Measurements from ENCODE around the gene PDE7B.

The PDE7B gene

GRCh38 chr6:135851442-135852271 lies at the start of gene PDE7B:
Gene PDE7B, plus strand, starts transcription at chr6:135851701.
- peak; percentile 92 for DNase-seq

GRCh38 chr6:135801755-135802465 lies 49.6 kb upstream of the PDE7B start:
- DNase-seq = no peak

- no peak for DNase-seq
These were observed 41.0 kb upstream of the PDE7B start for GRCh38 chr6:135810486-135810885.

GRCh38 chr6:135811170-135811569 lies 40.3 kb upstream of the PDE7B start:
- no peak for DNase-seq

- DNase-seq = peak; percentile 35
These were observed 39.6 kb upstream of the PDE7B start for GRCh38 chr6:135811644-135812526.

GRCh38 chr6:135813401-135813800 lies 38.1 kb upstream of the PDE7B start:
- DNase-seq = peak; percentile 72

- DNase-seq = no peak
These were observed 37.5 kb upstream of the PDE7B start for GRCh38 chr6:135814043-135814442.

- DNase-seq = no peak
These were observed 36.3 kb upstream of the PDE7B start for GRCh38 chr6:135815216-135815615.

- DNase-seq = no peak
These were observed 34.5 kb upstream of the PDE7B start for GRCh38 chr6:135817035-135817434.

- DNase-seq = no peak
These were observed 31.8 kb upstream of the PDE7B start for GRCh38 chr6:135819665-135820064.

GRCh38 chr6:135820340-135820739 lies 31.2 kb upstream of the PDE7B start:
- peak; percentile 37 for DNase-seq

- no peak for DNase-seq
These were observed 27.6 kb upstream of the PDE7B start for GRCh38 chr6:135823851-135824250.

- DNase-seq = no peak
These were observed 25.2 kb upstream of the PDE7B start for GRCh38 chr6:135826236-135826804.

- DNase-seq = no peak
These were observed 23.5 kb upstream of the PDE7B start for GRCh38 chr6:135828021-135828420.

- no peak for DNase-seq
These were observed 21.0 kb upstream of the PDE7B start for GRCh38 chr6:135830452-135830881.

- no peak for DNase-seq
These were observed 20.5 kb upstream of the PDE7B start for GRCh38 chr6:135831016-135831415.

- no peak for DNase-seq
These were observed 19.3 kb upstream of the PDE7B start for GRCh38 chr6:135832166-135832565.

GRCh38 chr6:135833771-135834170 lies 17.7 kb upstream of the PDE7B start:
- DNase-seq = no peak

GRCh38 chr6:135837735-135838449 lies 13.6 kb upstream of the PDE7B start:
- no peak for DNase-seq

- no peak for DNase-seq
These were observed 12.4 kb upstream of the PDE7B start for GRCh38 chr6:135839121-135839520.

- no peak for DNase-seq
These were observed 8.7 kb upstream of the PDE7B start for GRCh38 chr6:135842618-135843392.

Data from right hindlimb (tissue), 1 donor.